HTERT RPE-1 (cell line): ENCODE data around the gene HTR3E.
"Not testable (repeated sequence)": the region's sequence is repeated elsewhere in the genome, so short reads cannot be mapped to it uniquely, and the experiment has no call there.

ENCODE experiments used
- in situ Hi-C: fragments of 300-500 bp; cut with MboI; formaldehyde crosslinking; loops from 4 replicates; pipeline ENCODE4 v1.14.3; 2020; ENCODE audit warnings: low sequenced_read_pairs

Gene HTR3E

GRCh38 chr3:184110316-184110725 lies 13.5 kb downstream of the HTR3E start:
- in situ Hi-C loops: no loop called here

DNA sequence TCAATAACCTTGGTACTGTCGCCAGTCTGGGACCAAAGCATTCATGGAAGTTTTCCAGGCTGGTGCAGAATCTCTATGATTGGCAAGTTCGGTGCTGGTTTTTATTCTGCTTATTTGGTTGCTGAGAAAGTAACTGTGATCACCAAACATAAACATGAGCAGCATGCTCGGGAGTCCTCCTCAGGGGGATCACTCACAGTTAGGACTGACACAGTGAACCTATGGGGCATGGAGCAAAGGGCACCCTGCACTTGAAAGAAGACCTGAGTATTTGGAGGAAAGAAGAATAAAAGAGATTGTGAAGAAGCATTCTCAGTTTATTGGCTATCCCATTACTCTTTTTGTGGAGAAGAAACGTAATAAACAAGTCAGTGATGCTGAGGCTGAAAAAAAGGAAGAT lies 19.2 kb downstream of the HTR3E start:
- in situ Hi-C loops: no loop called here

DNA sequence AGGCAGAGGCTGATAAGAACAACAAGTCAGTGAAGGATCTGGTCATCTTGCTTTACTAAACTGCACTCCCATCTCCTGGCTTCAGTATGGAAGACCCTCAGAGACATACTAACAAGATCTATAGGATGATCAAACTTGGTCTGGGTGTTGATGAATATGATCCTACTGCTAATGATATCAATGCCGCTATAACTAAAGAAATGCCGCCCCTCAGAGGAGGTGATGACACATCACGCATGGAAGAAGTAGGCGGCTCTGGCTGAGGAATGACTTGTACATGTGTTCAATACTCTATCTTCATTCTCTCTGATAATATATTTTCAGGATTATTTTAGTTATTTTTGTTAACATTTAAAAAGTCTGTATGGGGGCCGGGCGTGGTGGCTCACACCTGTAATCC lies 20.8 kb downstream of the HTR3E start:
- in situ Hi-C loops: no loop called here

DNA sequence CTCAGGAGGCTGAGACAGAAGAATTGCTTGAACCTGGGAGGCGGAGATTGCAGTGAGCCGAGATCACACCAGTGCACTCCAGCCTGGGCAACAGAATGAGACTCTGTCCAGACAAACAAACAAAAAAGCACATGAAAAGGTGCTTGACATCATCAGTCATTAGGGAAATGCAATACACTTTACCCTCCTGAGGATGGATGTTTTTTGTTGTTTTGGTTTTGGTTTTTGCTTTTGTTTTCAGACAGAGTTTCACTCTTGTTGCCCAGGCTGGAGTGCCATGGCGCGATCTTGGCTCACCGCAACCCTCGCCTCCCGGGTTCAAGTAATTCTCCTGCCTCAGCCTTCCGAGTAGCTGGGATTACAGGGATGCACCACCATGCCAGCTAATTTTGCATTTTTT lies 24.2 kb downstream of the HTR3E start:
- in situ Hi-C loops: not testable (repeated sequence)

DNA sequence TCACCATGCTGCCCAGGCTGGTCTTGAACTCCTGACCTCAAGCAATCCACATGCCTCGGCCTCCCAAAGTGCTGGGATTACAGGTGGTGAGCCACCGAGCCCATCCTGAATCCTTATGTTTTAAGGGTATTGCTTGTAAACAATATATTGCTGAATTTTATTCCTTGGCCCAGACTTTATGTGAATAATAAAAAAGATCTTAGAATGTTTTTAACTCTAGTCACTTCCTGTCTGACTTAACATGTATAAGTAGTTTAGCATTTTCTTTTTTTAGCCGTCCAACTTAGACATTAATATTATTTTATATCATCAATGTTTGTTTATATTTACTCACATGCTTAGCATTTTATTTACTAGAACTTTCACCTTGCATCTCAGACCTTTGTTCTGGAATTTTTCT lies 29.1 kb downstream of the HTR3E start:
- in situ Hi-C loops: no loop called here

DNA sequence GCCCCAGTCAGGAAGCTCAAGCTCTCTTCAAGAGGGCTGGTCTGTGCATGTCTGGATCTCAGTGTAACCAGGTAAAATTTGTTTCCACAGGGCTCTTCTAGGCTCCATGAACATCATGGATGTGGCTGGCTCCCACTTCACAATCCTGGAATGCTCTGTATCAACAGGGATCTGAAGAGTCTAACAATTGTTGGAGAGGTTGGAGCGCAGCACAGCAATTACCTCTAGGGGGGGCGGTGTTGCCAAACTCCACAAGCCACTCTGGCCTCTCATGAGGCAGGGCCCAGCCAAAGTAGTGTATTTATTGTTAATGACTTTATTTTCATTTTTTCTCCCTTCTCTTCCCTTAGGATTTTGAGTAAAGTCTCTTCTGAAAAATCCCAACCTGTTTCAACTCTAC lies 32.1 kb downstream of the HTR3E start:
- in situ Hi-C loops: no loop called here

- in situ Hi-C loops: no loop called here
Measured at GRCh38 chr3:184132945-184133344, 36.1 kb downstream of the HTR3E start.

DNA sequence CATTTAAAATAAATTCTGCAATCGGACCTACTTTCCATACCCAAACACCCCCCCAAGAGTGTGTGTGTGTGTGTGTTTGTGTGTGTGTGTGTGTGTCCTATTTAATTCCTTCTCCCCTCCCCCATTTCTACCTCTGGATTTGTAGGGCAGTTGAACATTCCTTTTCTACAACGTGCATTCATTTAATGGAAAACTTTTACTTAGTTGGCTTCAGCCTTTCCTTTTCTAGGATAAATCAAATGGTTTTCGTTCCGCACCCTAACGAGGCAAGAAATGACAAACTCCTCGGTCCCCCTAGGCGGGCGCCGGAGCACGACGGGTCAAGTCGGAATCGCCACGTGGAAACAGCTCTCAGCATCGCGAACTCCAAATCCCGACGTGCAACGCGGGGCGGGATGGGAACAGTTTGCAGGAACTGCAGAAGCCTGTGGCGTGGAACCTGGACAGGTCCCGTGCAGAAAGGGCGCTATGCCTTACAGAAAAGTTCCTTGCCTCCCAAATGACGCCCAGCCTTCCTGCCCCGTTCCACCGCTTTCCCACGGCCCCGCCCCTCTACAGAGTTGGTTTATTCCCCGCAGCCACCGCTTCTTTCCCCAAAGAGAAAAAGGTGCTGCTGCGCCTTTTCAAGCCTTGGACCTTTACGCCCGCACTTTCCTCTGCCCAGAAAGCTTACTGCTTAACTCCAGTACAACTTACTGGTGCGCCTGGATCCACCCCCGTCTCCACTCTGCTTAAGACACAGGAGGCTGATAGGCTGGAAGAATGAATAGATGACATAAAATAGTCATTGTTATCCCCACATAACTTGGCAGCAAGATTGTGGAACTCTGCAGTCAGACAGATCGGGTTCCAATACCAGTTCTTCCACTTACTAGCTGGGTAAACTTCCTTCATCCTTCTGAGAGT lies 37.2 kb downstream of the HTR3E start:
- in situ Hi-C loops: no loop called here

DNA sequence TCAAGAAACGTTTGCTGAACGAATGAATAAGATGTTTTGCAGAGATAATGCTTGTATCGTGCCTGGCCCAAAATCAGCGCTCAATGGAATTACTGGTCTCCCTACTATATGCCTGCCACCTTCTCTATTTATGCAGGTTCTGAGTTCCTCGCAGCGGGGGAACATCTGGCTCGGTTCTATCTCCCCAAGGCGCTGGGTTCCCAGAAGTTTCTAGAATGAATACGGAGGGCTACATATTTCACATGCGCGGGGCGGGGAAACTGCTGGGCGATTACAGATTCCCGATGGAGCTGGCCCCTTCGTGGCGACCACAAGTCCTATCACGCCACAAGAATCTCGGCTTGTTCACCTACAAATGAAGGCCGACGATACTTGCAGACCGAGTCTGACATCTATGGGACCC lies 37.9 kb downstream of the HTR3E start:
- in situ Hi-C loops: no loop called here

DNA sequence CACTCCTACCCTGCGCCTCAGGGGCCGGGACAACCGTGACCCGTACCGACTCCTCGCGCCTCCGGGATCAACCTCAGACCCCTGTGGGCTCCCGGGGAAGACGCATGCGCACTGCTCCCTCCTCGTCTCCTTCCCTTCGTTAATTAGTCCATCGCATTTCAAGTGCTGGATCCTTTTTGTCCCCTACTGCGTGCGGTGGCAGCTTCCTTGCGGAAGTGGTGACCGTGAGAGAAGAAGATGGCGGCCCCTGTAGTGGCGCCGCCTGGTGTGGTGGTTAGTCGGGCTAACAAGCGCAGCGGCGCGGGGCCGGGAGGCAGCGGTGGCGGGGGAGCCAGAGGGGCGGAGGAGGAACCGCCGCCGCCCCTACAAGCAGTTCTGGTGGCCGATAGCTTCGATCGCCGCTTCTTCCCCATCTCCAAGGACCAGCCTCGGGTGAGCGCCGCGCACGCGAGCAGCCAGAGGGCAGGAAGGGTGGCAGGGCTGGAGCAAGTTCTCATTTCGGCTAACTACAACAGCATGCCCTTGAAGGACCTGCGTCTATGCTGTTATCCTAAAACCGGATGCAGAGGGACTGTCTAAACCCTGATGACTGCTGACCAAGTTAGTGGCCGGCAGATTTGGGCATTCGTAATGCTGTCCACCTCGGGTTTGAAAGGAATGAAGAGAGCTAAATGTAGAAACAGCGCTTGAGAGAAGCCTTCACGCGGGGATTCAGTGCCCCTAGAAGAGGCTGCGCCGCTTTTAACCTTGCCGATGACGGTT lies 38.5 kb downstream of the HTR3E start, which contains the start of gene EIF2B5:
Gene EIF2B5, plus strand, starts transcription at position 210 of the 762 bp plus-strand sequence. Its CDS starts 28 bp downstream, at position 238.
- in situ Hi-C loops: no loop called here

GRCh38 chr3:184135911-184136260 lies 39.0 kb downstream of the HTR3E start:
- in situ Hi-C loops: no loop called here

DNA sequence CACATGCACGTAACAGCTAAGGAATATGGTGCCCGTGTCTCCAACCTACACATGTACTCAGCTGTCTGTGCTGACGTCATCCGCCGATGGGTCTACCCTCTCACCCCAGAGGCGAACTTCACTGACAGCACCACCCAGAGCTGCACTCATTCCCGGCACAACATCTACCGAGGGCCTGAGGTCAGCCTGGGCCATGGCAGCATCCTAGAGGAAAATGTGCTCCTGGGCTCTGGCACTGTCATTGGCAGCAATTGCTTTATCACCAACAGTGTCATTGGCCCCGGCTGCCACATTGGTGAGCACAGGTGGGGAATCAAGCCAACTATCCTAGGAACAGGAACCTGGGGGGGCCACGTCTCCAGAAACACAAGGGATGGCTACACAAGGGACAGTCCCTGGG lies 43.6 kb downstream of the HTR3E start:
- in situ Hi-C loops: no loop called here

GRCh38 chr3:184142199-184142598 lies 45.3 kb downstream of the HTR3E start:
- in situ Hi-C loops: no loop called here

DNA sequence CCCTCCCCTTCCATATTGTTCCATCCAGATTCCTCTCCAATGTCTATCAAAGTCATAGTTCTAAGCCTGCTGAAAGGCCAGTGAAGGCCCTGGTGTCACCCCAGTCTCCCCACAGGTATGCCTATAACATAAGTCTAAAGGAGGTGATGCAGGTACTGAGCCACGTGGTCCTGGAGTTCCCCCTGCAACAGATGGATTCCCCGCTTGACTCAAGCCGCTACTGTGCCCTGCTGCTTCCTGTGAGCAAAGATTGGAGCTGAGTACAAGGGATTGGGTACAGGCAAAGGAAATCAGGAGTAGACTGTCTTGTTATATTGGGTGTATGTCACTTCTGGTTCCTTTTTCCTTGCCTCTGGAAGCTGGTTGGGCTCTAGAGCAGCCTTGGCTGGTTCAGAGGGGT lies 46.5 kb downstream of the HTR3E start:
- in situ Hi-C loops: no loop called here

- in situ Hi-C loops: no loop called here
Measured at GRCh38 chr3:184144505-184144904, 47.6 kb downstream of the HTR3E start.

DNA sequence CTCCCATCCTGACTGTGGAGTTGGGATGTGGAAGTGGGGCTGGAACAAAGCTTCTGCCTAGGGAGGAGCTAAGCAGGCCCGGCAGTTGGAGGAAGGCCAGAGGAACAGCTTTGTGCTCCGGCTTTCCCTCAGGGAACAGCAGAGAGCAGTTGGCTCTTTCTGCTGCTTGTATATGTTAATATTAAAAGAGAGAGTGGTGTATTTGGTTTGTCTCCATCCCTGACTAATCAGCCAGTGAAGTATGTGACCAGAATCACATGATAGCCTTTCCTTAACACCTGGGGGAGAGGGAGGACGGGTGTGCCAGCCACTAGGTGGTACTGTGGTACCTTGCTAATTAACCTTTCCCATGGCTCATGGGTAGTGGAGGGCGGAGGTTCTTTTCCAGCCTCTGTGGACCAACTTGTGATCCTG lies 48.3 kb downstream of the HTR3E start:
- in situ Hi-C loops: no loop called here

DNA sequence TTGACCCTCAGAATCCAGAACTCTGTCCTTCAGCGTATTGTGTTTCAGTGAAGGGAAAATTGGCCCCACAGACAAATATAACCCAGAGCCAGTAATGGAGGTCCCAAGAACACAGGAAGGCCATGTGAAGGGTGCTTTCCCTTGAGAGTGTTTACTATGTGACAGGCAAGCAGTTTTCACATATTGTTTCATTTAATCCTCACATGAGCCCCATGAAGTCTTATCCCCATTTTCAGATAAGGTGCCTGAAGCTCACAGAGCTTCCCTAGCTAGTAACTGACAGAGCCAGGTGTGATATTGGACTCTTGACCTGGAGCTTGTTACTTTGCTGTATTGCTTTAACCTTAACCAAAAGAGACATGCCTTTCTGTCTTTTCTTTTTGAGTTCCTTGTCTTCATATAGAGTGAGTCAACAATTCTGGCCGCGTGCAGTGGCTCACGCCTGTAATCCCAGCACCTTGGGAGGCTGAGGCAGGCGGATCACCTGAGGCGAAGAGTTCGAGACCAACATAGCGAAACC lies 48.9 kb downstream of the HTR3E start:
- in situ Hi-C loops: no loop called here

GRCh38 chr3:184148076-184148475 lies 51.2 kb downstream of the HTR3E start:
- in situ Hi-C loops: no loop called here

DNA sequence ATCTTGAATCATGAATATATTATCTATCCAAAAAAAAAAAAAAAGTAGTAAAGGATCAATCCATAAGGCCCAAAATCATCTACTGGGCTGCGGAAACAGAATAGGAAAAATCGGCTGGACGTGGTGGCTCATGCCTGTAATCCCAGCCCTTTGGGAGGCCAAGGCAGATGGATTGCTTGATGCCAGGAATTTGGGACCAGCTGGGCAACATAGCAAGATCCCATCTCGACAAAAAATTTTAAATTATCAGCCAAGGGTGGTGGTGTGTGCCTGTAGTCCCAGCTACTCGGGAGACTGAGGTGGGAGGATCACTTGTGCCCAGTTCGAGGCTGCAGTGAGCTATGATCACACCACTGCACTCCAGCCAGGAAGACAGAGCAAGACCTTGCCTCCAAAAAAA lies 52.3 kb downstream of the HTR3E start:
- in situ Hi-C loops: no loop called here

DNA sequence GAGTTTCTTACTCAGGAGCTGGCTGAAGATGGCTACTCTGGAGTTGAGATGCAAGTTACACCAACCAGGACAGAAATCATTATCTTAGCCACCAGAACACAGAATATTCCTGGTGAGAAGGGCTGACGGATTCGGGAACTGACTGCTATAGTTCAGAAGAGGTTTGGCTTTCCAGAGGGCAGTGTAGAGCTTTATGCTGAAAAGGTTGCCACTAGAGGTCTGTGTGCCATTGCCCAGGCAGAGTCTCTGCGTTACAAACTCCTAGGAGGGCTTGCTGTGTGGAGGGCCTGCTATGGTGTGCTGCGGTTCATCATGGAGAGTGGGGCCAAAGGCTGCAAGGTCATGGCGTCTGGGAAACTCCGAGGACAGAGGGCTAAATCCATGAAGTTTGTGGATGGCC lies 52.9 kb downstream of the HTR3E start:
- in situ Hi-C loops: not testable (repeated sequence)

- in situ Hi-C loops: no loop called here
Measured at GRCh38 chr3:184154885-184155643, 58.2 kb downstream of the HTR3E start, which contains the start of gene DVL3. Gene DVL3, plus strand, starts transcription at chr3:184155377. Its CDS starts 259 bp downstream, at chr3:184155636.
